Colon (tissue), 2 donors: Measurements from ENCODE around the gene KRTAP5-3.

Experiments
- FAIRE-seq: peaks from 2 replicates; lab custom pipeline; 2012; peaks lifted over from hg19 to GRCh38; lab: Jason Lieb, UNC
- donor health status: control.
- donor health status: control.

The KRTAP5-3 gene

DNA sequence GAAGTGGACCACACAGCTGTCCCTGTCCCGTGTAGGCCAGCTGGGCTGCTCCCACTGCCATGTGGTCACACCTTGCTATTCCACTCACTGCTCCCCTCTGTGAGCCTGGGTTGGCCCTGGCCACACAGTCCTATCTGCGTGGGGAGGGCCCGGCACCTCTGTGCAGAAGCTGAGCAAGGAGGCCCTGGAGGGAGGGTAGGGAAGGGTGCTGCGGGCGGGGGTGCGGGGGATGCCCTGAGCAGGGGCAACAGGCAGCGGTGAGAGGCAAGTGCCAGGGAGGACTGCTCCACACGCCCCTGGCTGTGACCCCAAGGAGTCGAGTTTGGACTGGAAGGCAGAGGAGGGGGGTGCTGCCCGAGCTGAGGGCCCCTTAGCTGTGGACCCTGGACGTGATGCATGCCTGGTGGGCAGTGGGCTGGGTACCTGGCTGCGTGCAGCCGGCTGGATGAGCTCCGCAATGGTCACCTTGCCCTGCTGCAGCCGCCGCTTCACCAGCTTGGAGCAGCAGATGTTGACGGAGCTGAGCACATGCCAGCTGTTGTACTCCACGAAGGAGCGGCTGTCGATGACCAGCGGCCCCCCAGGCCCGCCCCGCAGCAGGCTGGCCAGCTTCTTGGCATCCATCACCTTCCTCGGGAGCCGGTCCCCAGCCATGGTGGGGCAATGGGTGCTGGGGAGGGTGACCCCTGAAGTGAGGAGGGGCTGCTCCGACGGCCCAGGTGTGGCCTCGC is 42.9 kb downstream of the KRTAP5-3 start:
- no peak for FAIRE-seq

- no peak for FAIRE-seq
These were observed 43.6 kb downstream of the KRTAP5-3 start for GRCh38 chr11:1564535-1565172.

- FAIRE-seq, result no peak
These were observed 44.3 kb downstream of the KRTAP5-3 start for GRCh38 chr11:1563697-1564534.

- FAIRE-seq, result no peak
These were observed 45.1 kb downstream of the KRTAP5-3 start for GRCh38 chr11:1563149-1563638.

GRCh38 chr11:1562469-1563148 is 45.7 kb downstream of the KRTAP5-3 start:
- no peak for FAIRE-seq

DNA sequence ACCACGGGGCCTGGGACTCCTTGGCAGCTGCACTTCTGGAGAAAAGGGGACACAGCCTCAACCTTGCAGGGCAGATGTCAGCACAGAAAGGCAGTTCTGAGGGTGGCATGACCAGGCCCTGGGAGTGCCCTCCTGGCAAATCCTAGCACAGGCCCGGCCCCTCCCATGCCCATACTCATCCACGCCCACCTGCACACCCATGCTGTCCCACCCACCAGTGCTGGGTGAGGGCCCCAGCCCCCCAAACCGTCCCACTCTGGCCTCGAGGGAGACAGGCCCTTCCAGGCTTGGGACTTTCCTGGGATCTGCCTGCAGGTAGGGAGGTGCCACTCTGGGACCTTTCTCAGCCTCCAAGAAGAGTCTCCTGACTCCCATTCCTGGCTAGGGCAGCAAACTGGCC is 46.3 kb downstream of the KRTAP5-3 start:
- FAIRE-seq, result no peak

DNA sequence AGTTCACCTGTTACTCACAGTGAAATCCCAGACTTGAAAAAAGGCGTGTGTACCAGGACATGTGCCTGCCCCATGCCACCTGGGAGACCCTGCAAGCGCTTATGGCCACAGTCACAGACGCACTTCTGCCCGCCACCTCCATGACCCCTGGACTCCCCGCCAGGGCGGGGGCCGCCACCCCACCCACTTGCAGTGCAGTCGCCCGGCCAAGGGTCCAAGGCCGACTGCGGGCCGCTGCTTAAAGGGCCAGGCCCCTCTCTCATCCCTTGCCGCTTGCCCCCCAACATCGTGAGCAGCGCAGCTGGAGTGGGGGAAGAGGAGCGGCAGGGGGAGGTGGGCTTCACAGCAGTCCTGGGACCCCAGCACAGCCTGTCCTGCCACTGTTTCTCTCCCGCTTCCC is 47.0 kb downstream of the KRTAP5-3 start:
- FAIRE-seq, result no peak

DNA sequence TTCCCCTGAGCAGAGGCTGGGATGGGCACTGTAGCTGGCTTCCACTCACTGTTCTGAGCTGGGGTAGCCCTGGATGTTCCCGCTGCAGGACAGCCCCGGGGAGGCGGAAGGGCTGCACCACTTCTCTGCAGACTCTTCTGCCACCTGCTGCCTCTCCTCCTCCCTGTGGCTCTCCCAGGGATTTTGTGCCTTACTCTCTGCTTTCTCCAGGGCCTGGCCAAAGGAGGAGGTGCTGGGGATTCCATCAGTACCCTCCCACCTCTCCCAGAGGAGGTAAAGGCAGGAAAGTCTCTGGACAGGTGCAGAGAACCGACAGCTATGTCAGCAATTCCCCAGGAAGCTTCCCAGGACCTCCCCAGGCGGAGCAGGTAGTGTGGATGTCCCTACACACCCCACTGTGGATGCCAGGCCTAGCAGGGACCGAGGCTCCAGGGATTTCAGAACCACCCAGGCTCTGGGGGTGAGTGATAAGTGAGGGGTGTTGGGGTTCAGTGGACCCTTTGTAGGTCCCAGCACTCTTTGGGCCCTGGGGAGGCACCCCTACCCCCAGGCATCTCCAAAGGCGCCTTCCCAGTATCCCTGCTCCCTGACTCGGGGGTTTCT is 47.5 kb downstream of the KRTAP5-3 start:
- FAIRE-seq, result no peak

- no peak for FAIRE-seq
These were observed 48.1 kb downstream of the KRTAP5-3 start for GRCh38 chr11:1560002-1560648.

DNA sequence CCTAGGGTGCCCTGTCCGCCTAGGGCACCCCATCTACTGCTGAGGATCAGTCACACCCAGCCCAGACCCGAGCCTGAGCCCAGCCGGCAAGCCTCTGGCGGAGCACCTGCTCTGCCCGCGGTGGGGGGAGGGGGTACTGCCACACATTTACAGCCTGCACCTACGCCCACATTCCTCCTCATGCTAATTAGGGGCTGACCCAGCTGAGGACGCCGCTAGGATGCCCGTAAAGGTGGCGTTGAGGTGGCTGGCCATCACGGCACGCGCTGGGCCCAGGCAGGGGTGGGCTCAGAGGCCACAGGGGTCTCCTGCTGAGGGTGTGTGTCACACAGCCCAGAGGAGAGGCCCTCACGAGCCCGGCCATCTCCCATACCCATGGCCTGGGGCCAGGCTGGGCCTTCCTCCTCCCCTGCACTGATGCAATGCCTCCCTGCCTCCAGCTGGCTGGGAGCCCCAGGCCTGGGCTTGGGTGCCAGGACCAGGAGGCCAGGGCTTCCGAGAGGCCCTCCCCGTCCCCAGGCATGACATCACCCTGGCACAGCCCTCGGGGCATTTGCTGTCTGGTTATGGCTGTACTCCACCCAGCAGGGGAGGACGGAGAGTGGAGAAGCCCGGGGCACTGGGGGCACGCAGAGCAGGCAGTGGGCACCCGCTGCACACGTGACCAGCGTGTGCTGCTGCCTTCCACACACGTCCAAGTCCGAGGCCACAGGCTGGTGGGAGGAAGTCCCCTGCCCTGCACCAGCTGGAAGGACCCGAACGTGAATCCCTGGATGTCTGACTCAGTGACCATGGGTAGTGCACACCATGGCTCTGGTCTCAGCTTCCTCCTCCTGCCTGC is 48.9 kb downstream of the KRTAP5-3 start:
- no peak for FAIRE-seq

GRCh38 chr11:1558775-1559110 is 49.5 kb downstream of the KRTAP5-3 start:
- no peak for FAIRE-seq

DNA sequence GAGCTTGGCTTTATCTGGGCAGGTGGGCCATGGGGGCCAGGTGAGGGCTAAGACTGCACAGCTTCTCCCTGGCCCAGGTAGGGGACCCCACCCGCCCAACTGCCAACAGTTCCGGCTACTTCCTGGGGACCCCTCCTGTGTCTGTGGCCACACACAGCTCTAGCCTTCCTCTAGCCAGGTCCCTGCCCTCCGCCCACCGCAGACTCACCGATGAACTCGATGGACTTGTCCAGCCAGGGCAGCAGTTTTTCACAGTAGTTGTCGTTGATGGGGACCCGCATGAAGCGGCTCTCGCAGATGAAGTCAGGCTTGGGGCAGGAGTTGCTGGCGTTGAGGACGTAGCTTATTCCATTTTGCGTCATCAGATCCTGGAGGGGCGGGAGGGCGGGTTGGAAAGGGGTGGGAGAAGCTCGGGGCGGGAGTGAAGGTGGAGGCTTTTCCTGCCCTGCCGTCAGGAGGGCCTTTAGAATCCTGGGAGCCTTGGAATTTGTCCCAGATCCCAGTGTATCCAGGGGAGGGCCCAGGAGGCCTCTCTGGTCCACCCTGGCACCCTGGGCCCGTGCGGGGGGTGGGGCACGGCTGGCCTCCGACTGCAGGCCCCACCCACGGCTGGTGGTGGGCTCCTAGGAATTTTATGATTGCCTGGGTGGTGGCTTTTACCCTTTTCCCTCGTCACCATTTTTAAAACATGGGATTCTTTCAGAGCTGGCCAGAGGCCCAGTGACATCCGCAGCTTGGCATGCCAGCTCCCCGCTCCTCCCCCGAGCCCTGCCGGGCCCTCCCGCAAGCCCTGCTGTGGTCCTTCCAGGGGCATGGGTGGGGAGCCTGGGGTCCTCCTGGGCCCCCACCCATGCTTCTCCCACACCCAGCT is 50.1 kb downstream of the KRTAP5-3 start:
- no peak for FAIRE-seq
